Measurements from ENCODE around the gene MATK.

Gene MATK, protein sequence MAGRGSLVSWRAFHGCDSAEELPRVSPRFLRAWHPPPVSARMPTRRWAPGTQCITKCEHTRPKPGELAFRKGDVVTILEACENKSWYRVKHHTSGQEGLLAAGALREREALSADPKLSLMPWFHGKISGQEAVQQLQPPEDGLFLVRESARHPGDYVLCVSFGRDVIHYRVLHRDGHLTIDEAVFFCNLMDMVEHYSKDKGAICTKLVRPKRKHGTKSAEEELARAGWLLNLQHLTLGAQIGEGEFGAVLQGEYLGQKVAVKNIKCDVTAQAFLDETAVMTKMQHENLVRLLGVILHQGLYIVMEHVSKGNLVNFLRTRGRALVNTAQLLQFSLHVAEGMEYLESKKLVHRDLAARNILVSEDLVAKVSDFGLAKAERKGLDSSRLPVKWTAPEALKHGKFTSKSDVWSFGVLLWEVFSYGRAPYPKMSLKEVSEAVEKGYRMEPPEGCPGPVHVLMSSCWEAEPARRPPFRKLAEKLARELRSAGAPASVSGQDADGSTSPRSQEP

GRCh38 chr19:3785938-3786824, at the start of gene MATK:
Gene MATK, minus strand, starts transcription at chr19:3786381. Its CDS starts 1,246 bp downstream, at chr19:3785135.
- Histone ChIP-seq H3K4me3 (ENCODE audit: low read length in 2 of 2) (peak within 1 kb of the TSS in 1 of 2 donors; percentile 22), H3K27me3 (ENCODE audit: control insufficient read depth in 1 of 2, insufficient read depth in 2 of 2, low read length in 2 of 2) (peaks cover 19 to 26% of the 10 kb centered on the region in 2 donors), H3K36me3 (ENCODE audit: control insufficient read depth in 2 of 2, insufficient read depth in 2 of 2, low read length in 2 of 2) (no peaks in the 10 kb centered on the region), H3K4me1 (ENCODE audit: control insufficient read depth, insufficient read depth, low read length) (no peaks in the 10 kb centered on the region), H3K27ac (ENCODE audit: low read length) (no peak within 1 kb of the TSS), H3K9me3 (ENCODE audit: control insufficient read depth in 2 of 2, low read length in 2 of 2) (peaks cover 8 to 21% of the 10 kb centered on the region in 2 donors), H3K9ac (ENCODE audit: low read length in 2 of 2) (no peak within 1 kb of the TSS)

GRCh38 chr19:3835055-3835435, 48.9 kb upstream of the MATK start:
- no peaks in the 10 kb centered on the region for H3K36me3 ChIP-seq (ENCODE audit: control insufficient read depth in 2 of 2, insufficient read depth in 2 of 2, low read length in 2 of 2)
- no peaks in the 10 kb centered on the region for H3K9me3 ChIP-seq (ENCODE audit: control insufficient read depth in 2 of 2, low read length in 2 of 2)
- no peaks in the 10 kb centered on the region for H3K4me1 ChIP-seq (ENCODE audit: control insufficient read depth, insufficient read depth, low read length)
- H3K27ac ChIP-seq (ENCODE audit: low read length): no peak overlapping the region
- H3K27me3 ChIP-seq (ENCODE audit: control insufficient read depth in 1 of 2, insufficient read depth in 2 of 2, low read length in 2 of 2): peaks cover 0 to 10% of the 10 kb centered on the region in 2 donors
- H3K9ac ChIP-seq (ENCODE audit: low read length in 2 of 2): no peak overlapping the region
- H3K4me3 ChIP-seq (ENCODE audit: low read length in 2 of 2): no peak overlapping the region

DNA sequence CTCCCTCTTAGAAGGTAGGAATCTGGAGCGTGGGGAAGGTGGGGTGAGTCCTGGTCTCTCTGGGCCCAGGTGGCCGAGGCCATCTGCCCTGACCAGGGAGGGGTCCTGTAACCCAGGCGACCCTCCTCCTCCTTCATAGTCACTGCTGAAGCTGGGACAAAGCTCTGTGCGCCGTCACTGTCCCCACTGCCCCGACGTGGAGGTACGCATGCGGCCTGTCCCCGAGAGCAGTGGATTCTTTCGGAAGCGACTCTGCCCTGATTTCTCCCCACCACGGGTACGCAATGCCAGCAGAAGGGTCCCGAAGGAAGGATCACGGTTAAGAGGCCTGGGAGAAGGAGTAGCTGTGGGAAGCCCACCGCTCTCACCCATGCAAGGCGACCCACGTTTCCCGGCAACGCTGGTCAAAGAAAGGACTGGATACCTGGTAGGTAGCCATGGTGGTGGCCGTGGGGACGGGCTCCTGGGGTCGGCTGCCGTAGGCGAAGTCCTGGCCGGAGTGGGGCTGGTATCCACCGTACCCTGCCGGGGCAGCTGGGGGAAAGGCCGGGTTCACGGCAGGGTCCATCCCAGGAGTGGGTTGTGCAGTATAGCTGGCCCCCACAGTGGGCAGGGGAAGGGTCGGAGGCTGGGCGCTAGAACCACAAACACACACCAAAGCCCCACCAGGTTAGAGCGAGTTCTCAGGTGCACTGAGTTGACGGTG, 48.3 kb upstream of the MATK start:
- Histone ChIP-seq H3K27me3 (ENCODE audit: control insufficient read depth in 1 of 2, insufficient read depth in 2 of 2, low read length in 2 of 2) (peaks cover 0 to 10% of the 10 kb centered on the region in 2 donors), H3K9me3 (ENCODE audit: control insufficient read depth in 2 of 2, low read length in 2 of 2) (no peaks in the 10 kb centered on the region), H3K36me3 (ENCODE audit: control insufficient read depth in 2 of 2, insufficient read depth in 2 of 2, low read length in 2 of 2) (no peaks in the 10 kb centered on the region)

GRCh38 chr19:3833578-3834348, 47.6 kb upstream of the MATK start:
- Histone ChIP-seq H3K36me3 (ENCODE audit: control insufficient read depth in 2 of 2, insufficient read depth in 2 of 2, low read length in 2 of 2) (no peaks in the 10 kb centered on the region), H3K4me3 (ENCODE audit: low read length in 2 of 2) (no peak overlapping the region), H3K9ac (ENCODE audit: low read length in 2 of 2) (no peak overlapping the region), H3K27me3 (ENCODE audit: control insufficient read depth in 1 of 2, insufficient read depth in 2 of 2, low read length in 2 of 2) (peaks cover 0 to 10% of the 10 kb centered on the region in 2 donors), H3K27ac (ENCODE audit: low read length) (no peak overlapping the region), H3K4me1 (ENCODE audit: control insufficient read depth, insufficient read depth, low read length) (no peaks in the 10 kb centered on the region), H3K9me3 (ENCODE audit: control insufficient read depth in 2 of 2, low read length in 2 of 2) (no peaks in the 10 kb centered on the region)

More for the DNA sequence above, 48.3 kb upstream of the MATK start:
- Histone ChIP-seq H3K27ac (ENCODE audit: low read length) (no peak overlapping the region), H3K9ac (ENCODE audit: low read length in 2 of 2) (no peak overlapping the region), H3K4me1 (ENCODE audit: control insufficient read depth, insufficient read depth, low read length) (no peaks in the 10 kb centered on the region), H3K4me3 (ENCODE audit: low read length in 2 of 2) (no peak overlapping the region)

- Histone ChIP-seq H3K27me3 (ENCODE audit: control insufficient read depth in 1 of 2, insufficient read depth in 2 of 2, low read length in 2 of 2) (peaks cover 0 to 10% of the 10 kb centered on the region in 2 donors), H3K27ac (ENCODE audit: low read length) (no peak overlapping the region), H3K9ac (ENCODE audit: low read length in 2 of 2) (no peak overlapping the region), H3K36me3 (ENCODE audit: control insufficient read depth in 2 of 2, insufficient read depth in 2 of 2, low read length in 2 of 2) (no peaks in the 10 kb centered on the region), H3K9me3 (ENCODE audit: control insufficient read depth in 2 of 2, low read length in 2 of 2) (no peaks in the 10 kb centered on the region), H3K4me1 (ENCODE audit: control insufficient read depth, insufficient read depth, low read length) (no peaks in the 10 kb centered on the region), H3K4me3 (ENCODE audit: low read length in 2 of 2) (no peak overlapping the region)
These were observed 45.8 kb upstream of the MATK start for GRCh38 chr19:3832001-3832400.

GRCh38 chr19:3831601-3832000, 45.4 kb upstream of the MATK start:
- Histone ChIP-seq H3K27ac (ENCODE audit: low read length) (no peak overlapping the region), H3K9ac (ENCODE audit: low read length in 2 of 2) (no peak overlapping the region), H3K27me3 (ENCODE audit: control insufficient read depth in 1 of 2, insufficient read depth in 2 of 2, low read length in 2 of 2) (peaks cover 0 to 10% of the 10 kb centered on the region in 2 donors), H3K36me3 (ENCODE audit: control insufficient read depth in 2 of 2, insufficient read depth in 2 of 2, low read length in 2 of 2) (no peaks in the 10 kb centered on the region), H3K4me1 (ENCODE audit: control insufficient read depth, insufficient read depth, low read length) (no peaks in the 10 kb centered on the region), H3K9me3 (ENCODE audit: control insufficient read depth in 2 of 2, low read length in 2 of 2) (no peaks in the 10 kb centered on the region), H3K4me3 (ENCODE audit: low read length in 2 of 2) (no peak overlapping the region)

DNA sequence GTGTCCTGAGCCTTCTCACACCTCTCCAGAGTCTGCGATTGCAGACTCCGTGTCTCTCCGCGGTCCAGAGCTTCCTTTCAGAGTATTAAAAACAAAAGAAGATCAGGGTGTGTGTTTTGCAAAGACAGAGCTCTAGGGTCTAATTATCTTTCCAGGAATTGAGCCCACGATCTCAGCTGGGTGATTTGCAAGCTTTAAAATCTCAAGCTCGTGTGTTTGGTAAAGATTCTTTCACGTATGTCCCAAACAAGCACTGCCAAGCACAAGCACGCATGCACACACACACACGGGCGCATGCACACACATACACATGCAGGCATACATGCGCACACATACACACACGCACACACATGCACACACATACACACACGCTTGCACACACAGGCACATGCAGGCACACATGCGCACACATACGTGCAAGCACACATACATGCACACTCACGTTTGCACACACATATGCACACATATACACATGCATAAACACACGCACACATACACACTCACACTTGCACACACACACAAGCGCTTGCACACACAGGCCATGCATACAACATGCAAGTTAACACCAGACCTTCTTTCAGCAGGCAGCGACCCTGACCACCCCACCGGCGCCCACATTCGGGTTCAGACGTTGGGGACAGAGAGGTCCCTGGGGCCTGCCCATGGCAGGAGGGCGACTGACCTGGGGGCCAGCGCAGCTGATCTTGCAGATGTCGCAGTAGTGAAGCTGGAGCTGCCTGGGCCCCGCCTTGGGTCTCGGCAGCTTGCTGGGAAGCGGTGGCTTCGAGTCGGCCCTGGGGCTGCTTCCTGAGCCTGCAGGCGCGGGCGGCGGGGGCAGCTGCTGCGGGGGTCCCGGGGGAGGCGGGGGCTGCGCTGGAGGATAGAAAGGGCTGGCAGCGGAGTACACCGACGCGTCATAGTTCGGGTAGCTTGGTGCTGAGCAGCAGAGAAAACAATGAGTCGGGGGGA, 44.7 kb upstream of the MATK start:
- Histone ChIP-seq H3K4me3 (ENCODE audit: low read length in 2 of 2) (no peak overlapping the region), H3K36me3 (ENCODE audit: control insufficient read depth in 2 of 2, insufficient read depth in 2 of 2, low read length in 2 of 2) (no peaks in the 10 kb centered on the region), H3K9me3 (ENCODE audit: control insufficient read depth in 2 of 2, low read length in 2 of 2) (no peaks in the 10 kb centered on the region), H3K27me3 (ENCODE audit: control insufficient read depth in 1 of 2, insufficient read depth in 2 of 2, low read length in 2 of 2) (peaks cover 0 to 10% of the 10 kb centered on the region in 2 donors), H3K9ac (ENCODE audit: low read length in 2 of 2) (no peak overlapping the region), H3K4me1 (ENCODE audit: control insufficient read depth, insufficient read depth, low read length) (no peaks in the 10 kb centered on the region), H3K27ac (ENCODE audit: low read length) (no peak overlapping the region)

DNA sequence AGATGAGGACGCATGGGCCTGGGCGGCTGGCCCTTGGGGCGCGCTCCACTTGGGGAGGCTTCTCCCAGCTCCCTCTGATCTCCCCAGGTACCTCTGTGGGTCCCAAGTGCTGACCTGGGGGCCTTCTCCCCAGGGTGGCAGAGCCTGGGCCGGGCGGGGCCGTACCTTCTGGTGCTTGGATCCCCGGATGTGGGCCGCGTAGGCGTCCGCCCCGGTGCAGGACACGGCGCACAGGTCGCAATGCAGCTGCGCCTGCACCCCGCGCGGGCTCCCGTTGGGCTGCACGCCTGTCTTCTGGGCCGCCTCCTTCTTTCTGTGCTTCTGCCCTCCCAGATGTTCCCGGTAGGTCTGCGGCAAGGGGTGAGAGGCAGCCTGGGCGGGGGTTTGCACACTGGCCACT, 41.1 kb upstream of the MATK start:
- peaks cover 0 to 8% of the 10 kb centered on the region in 2 donors for H3K27me3 ChIP-seq (ENCODE audit: control insufficient read depth in 1 of 2, insufficient read depth in 2 of 2, low read length in 2 of 2)
- H3K27ac ChIP-seq (ENCODE audit: low read length): no peak overlapping the region
- no peak overlapping the region for H3K9ac ChIP-seq (ENCODE audit: low read length in 2 of 2)
- no peak overlapping the region for H3K4me3 ChIP-seq (ENCODE audit: low read length in 2 of 2)
- H3K36me3 ChIP-seq (ENCODE audit: control insufficient read depth in 2 of 2, insufficient read depth in 2 of 2, low read length in 2 of 2): no peaks in the 10 kb centered on the region
- no peaks in the 10 kb centered on the region for H3K4me1 ChIP-seq (ENCODE audit: control insufficient read depth, insufficient read depth, low read length)
- no peaks in the 10 kb centered on the region for H3K9me3 ChIP-seq (ENCODE audit: control insufficient read depth in 2 of 2, low read length in 2 of 2)

GRCh38 chr19:3826163-3826562, 40.0 kb upstream of the MATK start:
- Histone ChIP-seq H3K36me3 (ENCODE audit: control insufficient read depth in 2 of 2, insufficient read depth in 2 of 2, low read length in 2 of 2) (no peaks in the 10 kb centered on the region), H3K4me1 (ENCODE audit: control insufficient read depth, insufficient read depth, low read length) (no peaks in the 10 kb centered on the region), H3K27ac (ENCODE audit: low read length) (no peak overlapping the region), H3K4me3 (ENCODE audit: low read length in 2 of 2) (no peak overlapping the region), H3K9ac (ENCODE audit: low read length in 2 of 2) (no peak overlapping the region), H3K9me3 (ENCODE audit: control insufficient read depth in 2 of 2, low read length in 2 of 2) (no peaks in the 10 kb centered on the region), H3K27me3 (ENCODE audit: control insufficient read depth in 1 of 2, insufficient read depth in 2 of 2, low read length in 2 of 2) (peaks cover 0 to 7% of the 10 kb centered on the region in 2 donors)

Measured in stomach smooth muscle (tissue), 2 donors.